Calu3 (cell line): ENCODE measurements around the gene SYNPO. TPM values are rescaled to one million over a fixed set of nuclear protein-coding genes. Genes with fewer than 3 reads are reported as not detected.

Experiments
- BruUV-seq: library from RNA; stranded (reverse); fragments of 400-500 nt; replicated peaks from 2 replicates; lab custom pipeline; 2021; lab: Mats Ljungman, UMichigan
- CTCF ChIA-PET: fragments of 300-600 bp; sonication (Branson Sonifier 250); formaldehyde crosslinking; loops from one replicate; lab custom pipeline; 2022; ENCODE audit warnings: antibody characterized with exemption; lab: Charles Lee
- DNase-seq: peaks from one replicate; pipeline ENCODE4 v3.0.0; 2022
- H3K27ac Mint-ChIP-seq: one replicate; pipeline ENCODE4 v1.8.0; 2022; ENCODE audit warnings: mixed read lengths; ENCODE audit not compliant: unreplicated experiment
- H3K27me3 Mint-ChIP-seq: one replicate; pipeline ENCODE4 v1.8.0; 2022; ENCODE audit warnings: mixed read lengths; ENCODE audit not compliant: unreplicated experiment
- H3K36me3 Mint-ChIP-seq: one replicate; pipeline ENCODE4 v1.8.0; 2022; ENCODE audit warnings: mild to moderate bottlenecking, moderate library complexity, mixed read lengths; ENCODE audit not compliant: insufficient read depth, unreplicated experiment
- H3K4me1 Mint-ChIP-seq: one replicate; pipeline ENCODE4 v1.8.0; 2022; ENCODE audit warnings: mild to moderate bottlenecking, low read depth, mixed read lengths; ENCODE audit not compliant: unreplicated experiment
- H3K4me3 Mint-ChIP-seq: one replicate; pipeline ENCODE4 v1.8.0; 2022; ENCODE audit warnings: mild to moderate bottlenecking, low read depth, moderate library complexity, mixed read lengths; ENCODE audit not compliant: unreplicated experiment
- H3K9me3 Mint-ChIP-seq: one replicate; pipeline ENCODE4 v1.8.0; 2022; ENCODE audit warnings: low read depth, mixed read lengths; ENCODE audit not compliant: unreplicated experiment
- CTCF ChIP-seq: fragments of 200-600 bp; IDR thresholded peaks from one replicate; pipeline ENCODE4 v1.8.0; 2022; ENCODE audit warnings: antibody characterized with exemption; ENCODE audit not compliant: unreplicated experiment
- intact Hi-C: fragments of 100-400 bp; cut with micrococcal nuclease; formaldehyde crosslinking; loops from one replicate; pipeline ENCODE4 v1.10.0; 2022; ENCODE audit not compliant: unreplicated experiment
- total RNA-seq: library from RNA; stranded (reverse); gene quantifications from 2 replicates; pipeline ENCODE4 v1.2.3, GENCODE V29; 2022

Gene SYNPO
- total RNA-seq, 1 experiment from 2014 or later: 0.92 TPM

- intact Hi-C loops: no loop called here
- TF ChIP-seq CTCF: no peak
- Mint-ChIP-seq H3K9me3 (no peaks in the 10 kb centered on the region), H3K36me3 (no peaks in the 10 kb centered on the region), H3K27ac (no peak overlapping the region), H3K4me3 (no peak overlapping the region), H3K27me3 (peaks cover 15% of the 10 kb centered on the region), H3K4me1 (peaks cover 19% of the 10 kb centered on the region)
- no TSS peak for BruUV-seq
- DNase-seq: no peak
- CTCF ChIA-PET: no interaction called here
Measured at GRCh38 chr5:150607991-150608390, 32.5 kb upstream of the SYNPO start.

GRCh38 chr5:150608991-150609390, 31.5 kb upstream of the SYNPO start:
- no TSS peak for BruUV-seq
- CTCF ChIA-PET: no interaction called here
- DNase-seq: no peak
- no peak for TF ChIP-seq CTCF
- Mint-ChIP-seq H3K9me3 (no peaks in the 10 kb centered on the region), H3K4me3 (no peak overlapping the region), H3K36me3 (no peaks in the 10 kb centered on the region), H3K27me3 (peaks cover 15% of the 10 kb centered on the region), H3K27ac (no peak overlapping the region), H3K4me1 (peaks cover 29% of the 10 kb centered on the region)
- intact Hi-C loops: no loop called here

GRCh38 chr5:150609843-150610584, 30.4 kb upstream of the SYNPO start:
- no peak overlapping the region for H3K4me3 Mint-ChIP-seq
- intact Hi-C loops: no loop called here
- no peak overlapping the region for H3K27ac Mint-ChIP-seq
- no peaks in the 10 kb centered on the region for H3K9me3 Mint-ChIP-seq
- peaks cover 12% of the 10 kb centered on the region for H3K27me3 Mint-ChIP-seq
- BruUV-seq: no TSS peak
- CTCF ChIA-PET: interaction anchor here (0.7 kb wide), 1 partner anchor 188 kb away, joined by 4 read pairs; no protein-coding TSS in a partner anchor
- H3K4me1 Mint-ChIP-seq: peaks cover 33% of the 10 kb centered on the region
- no peaks in the 10 kb centered on the region for H3K36me3 Mint-ChIP-seq
- TF ChIP-seq CTCF: no peak
- DNase-seq: no peak

- CTCF ChIA-PET: interaction anchor here (0.6 kb wide), 1 partner anchor 8 kb away, joined by 6 read pairs; no protein-coding TSS in a partner anchor
- no peak for TF ChIP-seq CTCF
- H3K4me3 Mint-ChIP-seq: no peak overlapping the region
- H3K4me1 Mint-ChIP-seq: peaks cover 35% of the 10 kb centered on the region
- no TSS peak for BruUV-seq
- peaks cover 2% of the 10 kb centered on the region for H3K36me3 Mint-ChIP-seq
- no peak overlapping the region for H3K27ac Mint-ChIP-seq
- intact Hi-C loops: no loop called here
- peaks cover 7% of the 10 kb centered on the region for H3K27me3 Mint-ChIP-seq
- no peak for DNase-seq
- H3K9me3 Mint-ChIP-seq: no peaks in the 10 kb centered on the region
Measured at GRCh38 chr5:150611026-150611425, 29.4 kb upstream of the SYNPO start.
